ENCODE data around the gene BDH2. TPM values are rescaled to one million over a fixed set of nuclear protein-coding genes. Genes with fewer than 3 reads are reported as not detected.

BDH2 gene
- total and polyA plus RNA-seq, 2 donors from 2014 or later, result 104 to 473 TPM

DNA sequence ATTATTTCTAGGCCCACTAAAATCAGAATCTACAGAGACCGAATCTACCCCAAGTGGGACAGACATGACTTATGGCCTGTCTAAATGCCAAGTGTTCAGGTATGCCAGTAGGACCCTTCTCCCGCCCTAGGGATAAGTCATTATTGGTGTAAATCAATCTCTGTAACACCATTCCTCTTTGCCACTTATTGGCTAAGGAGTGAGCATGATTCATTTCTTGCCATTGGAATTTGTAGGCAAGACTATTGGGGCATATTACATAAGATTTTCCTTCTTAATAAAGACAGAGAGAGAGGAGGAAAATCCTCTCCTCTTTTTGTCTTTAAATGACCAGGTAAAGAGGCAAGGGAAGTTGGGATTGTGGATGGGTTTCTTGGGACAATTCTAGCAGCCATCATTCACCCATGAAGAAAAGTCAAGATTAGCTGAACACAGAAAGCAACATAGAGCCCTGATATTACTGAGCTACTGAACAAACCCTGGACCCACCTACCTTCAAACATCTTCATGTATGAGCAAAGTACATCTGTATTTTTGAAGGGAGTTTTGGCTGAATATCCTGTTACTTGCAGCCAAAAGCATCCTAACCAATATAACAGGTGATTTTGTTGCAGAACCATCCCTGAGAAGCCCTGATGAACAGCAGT is 25.7 kb downstream of the BDH2 start:
- no peaks in the 10 kb centered on the region for H3K36me3 ChIP-seq (ENCODE audit: control insufficient read depth in 2 of 3, insufficient read depth in 3 of 3, low read length in 3 of 3)
- DNase-seq, result no peak
- H3K27me3 ChIP-seq (ENCODE audit: control insufficient read depth, insufficient read depth, low read length), result no peaks in the 10 kb centered on the region
- peaks cover 0 to 5% (median 0%) of the 10 kb centered on the region in 3 donors for H3K4me1 ChIP-seq (ENCODE audit: control insufficient read depth in 2 of 3, insufficient read depth in 2 of 3, low read depth in 1 of 3, low read length in 3 of 3)
- H3K4me3 ChIP-seq (ENCODE audit: low read length in 3 of 3), result no peak overlapping the region
- FAIRE-seq, result no peak
- no peak overlapping the region for H3K27ac ChIP-seq (ENCODE audit: low read depth in 2 of 2, low read length in 2 of 2)
- no peak overlapping the region for H3K9ac ChIP-seq (ENCODE audit: low read length in 3 of 3)
- TF ChIP-seq CTCF (IDR thresholded peaks at IDR 0.05; ENCODE audit: borderline replicate concordance, extremely low read depth, insufficient read depth), result no peak
- no peaks in the 10 kb centered on the region for H3K9me3 ChIP-seq (ENCODE audit: control insufficient read depth in 2 of 3, insufficient read depth in 1 of 3, low read length in 3 of 3)
- intact Hi-C loops (cut with DNase I), result no loop called here

DNA sequence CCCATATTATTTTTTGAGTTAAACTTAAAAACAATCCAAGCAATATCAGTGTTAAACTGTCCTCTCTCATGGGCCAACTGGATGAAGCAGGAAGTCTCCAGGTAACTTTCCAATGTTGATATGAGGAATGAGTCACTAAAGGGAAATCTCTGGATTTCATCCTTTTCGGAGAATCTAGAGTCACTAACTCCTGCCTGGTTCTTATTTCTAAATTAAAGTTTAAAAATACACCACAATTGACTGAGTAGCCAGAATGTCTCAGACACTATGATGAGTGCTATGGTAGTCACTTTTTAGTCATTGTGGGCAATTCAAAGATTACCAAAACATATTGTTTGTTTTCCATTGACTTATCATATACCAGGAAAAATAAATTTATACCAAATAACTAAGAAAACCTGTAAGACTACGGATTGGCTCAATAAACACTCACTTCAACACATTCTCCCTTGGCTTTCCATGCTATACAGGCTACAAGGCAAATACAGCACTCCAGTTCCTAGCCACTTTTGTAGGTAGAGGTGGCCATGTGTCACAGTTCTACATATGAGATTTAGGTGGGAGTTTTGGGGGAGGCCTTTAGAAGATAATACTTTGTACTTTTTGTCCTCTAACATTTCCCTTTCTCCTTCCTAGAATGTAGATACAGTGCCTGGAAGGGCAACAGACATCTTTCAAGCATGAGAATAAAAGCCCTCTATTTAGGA is 31.6 kb downstream of the BDH2 start:
- no peaks in the 10 kb centered on the region for H3K36me3 ChIP-seq (ENCODE audit: control insufficient read depth in 2 of 3, insufficient read depth in 3 of 3, low read length in 3 of 3)
- no peak for TF ChIP-seq CTCF (IDR thresholded peaks at IDR 0.05; ENCODE audit: borderline replicate concordance, extremely low read depth, insufficient read depth)
- intact Hi-C loops (cut with DNase I), result no loop called here
- FAIRE-seq, result no peak
- no peak overlapping the region for H3K27ac ChIP-seq (ENCODE audit: low read depth in 2 of 2, low read length in 2 of 2)
- H3K4me3 ChIP-seq (ENCODE audit: low read length in 3 of 3), result no peak overlapping the region
- H3K9ac ChIP-seq (ENCODE audit: low read length in 3 of 3), result no peak overlapping the region
- H3K4me1 ChIP-seq (ENCODE audit: control insufficient read depth in 2 of 3, insufficient read depth in 2 of 3, low read depth in 1 of 3, low read length in 3 of 3), result no peaks in the 10 kb centered on the region
- no peak for DNase-seq
- H3K27me3 ChIP-seq (ENCODE audit: control insufficient read depth, insufficient read depth, low read length), result no peaks in the 10 kb centered on the region
- no peaks in the 10 kb centered on the region for H3K9me3 ChIP-seq (ENCODE audit: control insufficient read depth in 2 of 3, insufficient read depth in 1 of 3, low read length in 3 of 3)

GRCh38 chr4:103060453-103061148 is 39.0 kb downstream of the BDH2 start:
- no peak overlapping the region for H3K9ac ChIP-seq (ENCODE audit: low read length in 3 of 3)

More at GRCh38 chr4:103060453-103061148, 39.0 kb downstream of the BDH2 start:
- no peak overlapping the region for H3K27ac ChIP-seq (ENCODE audit: low read depth in 2 of 2, low read length in 2 of 2)
- H3K9me3 ChIP-seq (ENCODE audit: control insufficient read depth in 2 of 3, insufficient read depth in 1 of 3, low read length in 3 of 3), result no peaks in the 10 kb centered on the region
- TF ChIP-seq CTCF (IDR thresholded peaks at IDR 0.05; ENCODE audit: borderline replicate concordance, extremely low read depth, insufficient read depth), result no peak
- no peaks in the 10 kb centered on the region for H3K27me3 ChIP-seq (ENCODE audit: control insufficient read depth, insufficient read depth, low read length)
- H3K4me1 ChIP-seq (ENCODE audit: control insufficient read depth in 2 of 3, insufficient read depth in 2 of 3, low read depth in 1 of 3, low read length in 3 of 3), result no peaks in the 10 kb centered on the region
- H3K4me3 ChIP-seq (ENCODE audit: low read length in 3 of 3), result no peak overlapping the region
- H3K36me3 ChIP-seq (ENCODE audit: control insufficient read depth in 2 of 3, insufficient read depth in 3 of 3, low read length in 3 of 3), result no peaks in the 10 kb centered on the region
- FAIRE-seq, result no peak
- intact Hi-C loops (cut with DNase I), result no loop called here
- no peak for DNase-seq

Data from kidney (tissue), 14 donors.